ENCODE data around the gene AFAP1L2. TPM values are rescaled to one million over a fixed set of nuclear protein-coding genes. Genes with fewer than 3 reads are reported as not detected.
A peak's percentile ranks its signal among the peaks of the same experiment; 100 is the strongest.

Gene AFAP1L2
- total RNA-seq, 2 donors from 2014 or later: 10.5 to 17.9 TPM

GRCh38 chr10:114432566-114433093, 28.3 kb upstream of the AFAP1L2 start:
- H3K9me3 ChIP-seq: no peaks in the 10 kb centered on the region
- DNase-seq (no peak), ATAC-seq (no peak)
- WGBS, 2 donors: 71 to 86% methylated on average over 4 of the region's 4 CpGs
- intact Hi-C loops (cut with DNase I): no loop called here
- no peak overlapping the region for H3K4me3 ChIP-seq
- TF ChIP-seq POLR2A (IDR thresholded peaks at IDR 0.05) (no peak), CTCF (IDR thresholded peaks at IDR 0.05) (no peak)
- H3K27ac ChIP-seq: peak overlapping the region in 1 of 4 donors; percentile 84
- H3K36me3 ChIP-seq (replicated peaks in 1 of 2; ENCODE audit: insufficient read depth in 1 of 2, low read depth in 2 of 2): peaks cover 0 to 1% of the 10 kb centered on the region in 2 donors
- no peaks in the 10 kb centered on the region for H3K27me3 ChIP-seq
- H3K4me1 ChIP-seq: peaks cover 37% of the 10 kb centered on the region

GRCh38 chr10:114431414-114432135, 27.3 kb upstream of the AFAP1L2 start:
- TF ChIP-seq CTCF (IDR thresholded peaks at IDR 0.05) (no peak), POLR2A (IDR thresholded peaks at IDR 0.05) (peak in 1 of 3 donors; percentile 26)
- H3K27me3 ChIP-seq: no peaks in the 10 kb centered on the region
- intact Hi-C loops (cut with DNase I): no loop called here
- DNase-seq: no peak
- H3K4me3 ChIP-seq: no peak overlapping the region
- no peak for ATAC-seq
- H3K4me1 ChIP-seq: peaks cover 48% of the 10 kb centered on the region
- H3K9me3 ChIP-seq: no peaks in the 10 kb centered on the region
- peaks cover 0 to 1% of the 10 kb centered on the region in 2 donors for H3K36me3 ChIP-seq (replicated peaks in 1 of 2; ENCODE audit: insufficient read depth in 1 of 2, low read depth in 2 of 2)
- WGBS, 2 donors: 27 to 33% methylated on average over 4 of the region's 4 CpGs
- H3K27ac ChIP-seq: peak overlapping the region; percentile 68 to 84 (median 76)

- H3K27me3 ChIP-seq: no peaks in the 10 kb centered on the region
- peak; percentile 94 to 98 (median 96) for DNase-seq
- peak overlapping the region; percentile 68 to 84 (median 76) for H3K27ac ChIP-seq
- no peak overlapping the region for H3K4me3 ChIP-seq
- 36 to 49% methylated on average over 12 of the region's 12 CpGs for WGBS, 2 donors
- peaks cover 53% of the 10 kb centered on the region for H3K4me1 ChIP-seq
- H3K9me3 ChIP-seq: no peaks in the 10 kb centered on the region
- intact Hi-C loops (cut with DNase I): no loop called here
- peak; percentile 91 for ATAC-seq
- no peaks in the 10 kb centered on the region for H3K36me3 ChIP-seq (replicated peaks in 1 of 2; ENCODE audit: insufficient read depth in 1 of 2, low read depth in 2 of 2)
- TF ChIP-seq POLR2A (IDR thresholded peaks at IDR 0.05): peak in 2 of 3 donors; percentile 36 to 39
- peak in 2 of 7 experiments; percentile 8 to 17 for TF ChIP-seq CTCF (IDR thresholded peaks at IDR 0.05)
Observed at GRCh38 chr10:114430688-114431413, 26.5 kb upstream of the AFAP1L2 start.

GRCh38 chr10:114429581-114430335, 25.5 kb upstream of the AFAP1L2 start:
- ATAC-seq: no peak
- Histone ChIP-seq H3K4me1 (peaks cover 53% of the 10 kb centered on the region), H3K9me3 (no peaks in the 10 kb centered on the region), H3K27me3 (no peaks in the 10 kb centered on the region), H3K4me3 (no peak overlapping the region), H3K27ac (peak overlapping the region; percentile 68 to 84 (median 76)), H3K36me3 (replicated peaks in 1 of 2; ENCODE audit: insufficient read depth in 1 of 2, low read depth in 2 of 2) (no peaks in the 10 kb centered on the region)
- no peak for TF ChIP-seq CTCF (IDR thresholded peaks at IDR 0.05)
- no peak for TF ChIP-seq POLR2A (IDR thresholded peaks at IDR 0.05)
- intact Hi-C loops (cut with DNase I): no loop called here
- no peak for DNase-seq
- 74 to 87% methylated on average over 9 of the region's 9 CpGs for WGBS, 2 donors

All from body of pancreas (tissue), 4 donors.